Measurements from ENCODE around the gene IL10RB.

GRCh38 chr21:33334191-33334590 is 68.0 kb downstream of the IL10RB start:
- TF ChIP-seq CTCF (IDR thresholded peaks at IDR 0.05): no peak
- TF ChIP-seq POLR2A (IDR thresholded peaks at IDR 0.05): no peak
